Gastrocnemius medialis (tissue), 4 donors: ENCODE measurements around the gene GALNT9. TPM values are rescaled to one million over a fixed set of nuclear protein-coding genes. Genes with fewer than 3 reads are reported as not detected.

ENCODE experiments used
- ATAC-seq, 2 donors: fragments of 150-250 bp; one replicate each; pipeline ENCODE4 v1.9.1; 2016
- DNase-seq, 2 donors: peaks; one replicate each; pipeline ENCODE4 v3.0.0-alpha.2; 2019
- H3K27ac ChIP-seq, 4 donors: fragments of 200-600 bp; sonication (generic); 1 replicate in 1 of 4; 2 replicates in 3 of 4; pipeline ENCODE4 v1.5.1; 2016 to 2018; ENCODE audit warnings: mild to moderate bottlenecking in 2 of 4, moderate library complexity in 1 of 4
- H3K27me3 ChIP-seq, 3 donors: fragments of 200-600 bp; sonication (generic) in 2 of 3; 1 replicate in 1 of 3; 2 replicates in 2 of 3; pipeline versions ENCODE4 v1.5.1 to v1.6.0; 2016 to 2019; ENCODE audit warnings: mild to moderate bottlenecking in 1 of 3, moderate library complexity in 1 of 3
- H3K36me3 ChIP-seq, 2 donors: fragments of 200-600 bp; sonication (generic) in 1 of 2; one replicate each; pipeline ENCODE4 v1.5.1; 2017 to 2018
- H3K4me1 ChIP-seq, 2 donors: fragments of 200-600 bp; sonication (generic) in 1 of 2; one replicate each; pipeline ENCODE4 v1.5.1; 2016 to 2017; ENCODE audit warnings: mild to moderate bottlenecking in 2 of 2
- H3K4me3 ChIP-seq, 4 donors: fragments of 200-600 bp; sonication (generic) in 3 of 4; 1 replicate in 1 of 4; 2 replicates in 3 of 4; pipeline ENCODE4 v1.5.1; 2016 to 2019; ENCODE audit warnings: mild to moderate bottlenecking in 2 of 4
- H3K9me3 ChIP-seq, 3 donors: fragments of 200-600 bp; sonication (generic) in 2 of 3; 1 replicate in 1 of 3; 2 replicates in 2 of 3; pipeline ENCODE4 v1.5.1; 2016 to 2019
- POLR2A ChIP-seq, 2 donors: fragments of 450-650 bp; IDR thresholded peaks; one replicate each; pipeline ENCODE4 v1.6.1; 2017; ENCODE audit warnings: antibody characterized with exemption in 2 of 2, mild to moderate bottlenecking in 2 of 2, moderate library complexity in 2 of 2
- in situ Hi-C, 4 donors: fragments of 200-750 bp; cut with MboI; loops; one replicate each; pipeline versions ENCODE4 v1.15.0 to v1.8.0; 2017; ENCODE audit warnings: low sequenced_read_pairs in 4 of 4
- intact Hi-C: fragments of 100-400 bp; cut with DNase I; formaldehyde crosslinking; loops from one replicate; pipeline ENCODE4 v1.15.1; 2023; ENCODE audit warnings: low total_unique reads
- total RNA-seq, 4 donors: library from RNA; depleted of rRNA; stranded (reverse); fragments of >200 nt; gene quantifications; one replicate each; pipeline versions ENCODE4 v1.1.0 to v1.2.3, GENCODE V29; 2016
- TF ChIP-seq, protein P1 (sequence below), 5 experiments: fragments of 450-650 bp in 3 of 5; fragments of 200-600 bp in 2 of 5; sonication (generic) in 2 of 5; IDR thresholded peaks in 4 of 5; conservative IDR thresholded peaks in 1 of 5; 1 replicate in 4 of 5; 2 replicates in 1 of 5; pipeline ENCODE4 v1.5.1; 2016 to 2019; ENCODE audit warnings: antibody characterized with exemption in 5 of 5, mild to moderate bottlenecking in 3 of 5, moderate library complexity in 3 of 5

Gene GALNT9
- total RNA-seq, 4 donors from 2014 or later = not detected

DNA sequence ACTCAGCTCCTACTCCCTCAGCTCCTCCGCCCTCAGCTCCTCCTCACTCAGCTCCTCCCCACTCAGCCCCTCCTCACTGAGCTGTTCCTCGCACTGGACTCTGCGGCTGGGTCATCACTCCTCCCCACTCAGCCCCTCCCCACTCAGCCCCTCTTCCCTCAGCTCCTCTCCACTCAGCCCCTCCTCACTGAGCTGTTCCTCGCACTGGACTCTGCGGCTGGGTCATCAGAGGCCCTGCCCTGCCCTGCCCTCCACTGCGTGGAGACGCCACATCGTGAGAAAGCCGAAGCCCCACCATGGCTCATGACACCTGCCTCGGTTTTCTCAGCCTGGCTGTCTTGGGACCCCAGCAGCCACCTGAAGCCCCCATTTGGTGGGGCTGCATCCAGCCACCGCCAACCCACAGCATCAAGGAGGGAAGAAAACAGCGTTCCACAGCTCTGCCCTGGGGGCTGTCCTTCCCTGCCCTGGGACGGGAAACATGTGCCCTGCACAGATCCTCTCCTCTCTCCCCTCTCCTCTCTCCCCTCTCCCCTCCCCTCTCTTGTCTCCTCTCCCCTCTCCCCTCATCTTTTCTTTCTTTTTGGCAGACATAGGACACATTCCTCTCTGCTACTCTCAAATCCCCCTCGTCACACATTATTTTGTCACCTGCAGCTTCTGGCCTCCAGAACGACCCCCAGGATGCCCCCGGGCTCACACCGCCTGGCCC lies 167.4 kb downstream of the GALNT9 start:
- Histone ChIP-seq H3K27me3 (peaks cover 24 to 36% (median 25%) of the 10 kb centered on the region in 3 donors), H3K36me3 (no peaks in the 10 kb centered on the region), H3K27ac (no peak overlapping the region), H3K9me3 (no peaks in the 10 kb centered on the region), H3K4me1 (no peaks in the 10 kb centered on the region), H3K4me3 (no peak overlapping the region)
- DNase-seq (no peak), ATAC-seq (no peak)
- intact Hi-C loops (no loop called here), in situ Hi-C loops (no loop called here)
- TF ChIP-seq, protein P1, sequence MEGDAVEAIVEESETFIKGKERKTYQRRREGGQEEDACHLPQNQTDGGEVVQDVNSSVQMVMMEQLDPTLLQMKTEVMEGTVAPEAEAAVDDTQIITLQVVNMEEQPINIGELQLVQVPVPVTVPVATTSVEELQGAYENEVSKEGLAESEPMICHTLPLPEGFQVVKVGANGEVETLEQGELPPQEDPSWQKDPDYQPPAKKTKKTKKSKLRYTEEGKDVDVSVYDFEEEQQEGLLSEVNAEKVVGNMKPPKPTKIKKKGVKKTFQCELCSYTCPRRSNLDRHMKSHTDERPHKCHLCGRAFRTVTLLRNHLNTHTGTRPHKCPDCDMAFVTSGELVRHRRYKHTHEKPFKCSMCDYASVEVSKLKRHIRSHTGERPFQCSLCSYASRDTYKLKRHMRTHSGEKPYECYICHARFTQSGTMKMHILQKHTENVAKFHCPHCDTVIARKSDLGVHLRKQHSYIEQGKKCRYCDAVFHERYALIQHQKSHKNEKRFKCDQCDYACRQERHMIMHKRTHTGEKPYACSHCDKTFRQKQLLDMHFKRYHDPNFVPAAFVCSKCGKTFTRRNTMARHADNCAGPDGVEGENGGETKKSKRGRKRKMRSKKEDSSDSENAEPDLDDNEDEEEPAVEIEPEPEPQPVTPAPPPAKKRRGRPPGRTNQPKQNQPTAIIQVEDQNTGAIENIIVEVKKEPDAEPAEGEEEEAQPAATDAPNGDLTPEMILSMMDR (IDR thresholded peaks at IDR 0.05 in 4 of 5, conservative IDR thresholded peaks at IDR 0.05 in 1 of 5) = no peak
- no peak for TF ChIP-seq POLR2A (IDR thresholded peaks at IDR 0.05)

DNA sequence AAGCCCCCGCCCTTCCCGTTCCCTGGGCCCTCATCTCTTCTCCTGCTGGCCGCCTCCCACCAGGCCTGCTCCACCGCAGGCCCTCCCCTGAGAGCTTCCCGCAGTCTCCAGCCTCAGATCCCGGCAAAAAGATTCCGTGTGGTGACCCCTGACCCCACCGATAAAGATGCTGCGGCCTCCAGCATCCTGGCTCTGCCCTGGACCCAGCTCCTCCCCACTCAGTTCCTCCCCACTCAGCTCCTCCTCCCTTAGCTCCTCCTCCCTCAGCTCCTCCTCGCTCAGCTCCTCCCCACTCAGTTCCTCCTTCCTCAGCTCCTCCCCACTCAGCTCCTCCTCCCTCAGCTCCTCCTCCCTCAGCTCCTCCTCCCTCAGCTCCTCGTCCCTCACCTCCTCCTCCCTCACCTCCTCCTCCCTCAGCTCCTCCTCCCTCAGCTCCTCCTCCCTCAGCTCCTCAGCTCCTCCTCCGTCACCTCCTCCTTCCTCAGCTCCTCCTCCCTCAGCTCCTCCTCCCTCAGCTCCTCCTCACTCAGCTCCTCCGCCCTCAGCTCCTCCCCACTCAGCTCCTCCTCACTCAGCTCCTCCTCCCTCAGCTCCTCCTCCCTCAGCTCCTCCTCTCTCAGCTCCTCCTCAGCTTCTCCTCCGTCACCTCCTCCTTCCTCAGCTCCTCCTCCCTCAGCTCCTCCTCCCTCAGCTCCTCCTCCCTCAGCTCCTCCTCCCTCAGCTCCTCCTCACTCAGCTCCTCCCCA lies 168.2 kb downstream of the GALNT9 start:
- no peak for ATAC-seq

DNA sequence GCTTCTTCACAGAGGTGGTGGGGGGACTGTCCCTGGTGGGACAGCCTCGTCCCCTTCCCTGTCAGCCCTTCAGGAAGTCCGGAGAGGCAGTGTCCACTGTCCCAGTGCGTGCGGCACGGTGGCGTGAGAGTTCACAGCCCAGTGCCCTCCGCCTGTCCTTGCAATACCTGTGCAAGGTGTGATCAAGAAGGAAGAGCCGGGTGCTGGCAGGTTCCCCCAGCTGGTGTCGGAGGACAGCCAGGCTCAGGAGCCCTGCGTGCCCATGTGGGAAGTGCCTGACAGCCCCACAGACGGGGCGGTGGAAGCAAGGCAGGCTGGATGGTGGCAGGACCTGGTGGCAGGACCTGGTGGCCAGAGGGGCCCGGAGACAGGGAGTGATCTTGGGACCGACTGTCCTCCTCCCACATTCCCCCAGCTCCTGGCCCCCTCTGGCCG lies 168.8 kb downstream of the GALNT9 start:
- no peaks in the 10 kb centered on the region for H3K36me3 ChIP-seq
- H3K27ac ChIP-seq = no peak overlapping the region
- no peak for TF ChIP-seq POLR2A (IDR thresholded peaks at IDR 0.05)
- TF ChIP-seq, protein P1 (IDR thresholded peaks at IDR 0.05 in 4 of 5, conservative IDR thresholded peaks at IDR 0.05 in 1 of 5) = no peak
- H3K27me3 ChIP-seq = peaks cover 24 to 36% (median 25%) of the 10 kb centered on the region in 3 donors
- DNase-seq = no peak
- no peaks in the 10 kb centered on the region for H3K9me3 ChIP-seq
- intact Hi-C loops (no loop called here), in situ Hi-C loops (no loop called here)
- no peak overlapping the region for H3K4me3 ChIP-seq
- H3K4me1 ChIP-seq = no peaks in the 10 kb centered on the region
- ATAC-seq = no peak

More for the DNA sequence above, 168.2 kb downstream of the GALNT9 start:
- Histone ChIP-seq H3K27me3 (peaks cover 24 to 36% (median 25%) of the 10 kb centered on the region in 3 donors), H3K4me3 (no peak overlapping the region), H3K9me3 (no peaks in the 10 kb centered on the region), H3K27ac (no peak overlapping the region), H3K36me3 (no peaks in the 10 kb centered on the region), H3K4me1 (no peaks in the 10 kb centered on the region)
- intact Hi-C loops = no loop called here
- no peak for DNase-seq
- no peak for TF ChIP-seq POLR2A (IDR thresholded peaks at IDR 0.05)
- TF ChIP-seq, protein P1 (IDR thresholded peaks at IDR 0.05 in 4 of 5, conservative IDR thresholded peaks at IDR 0.05 in 1 of 5) = no peak
- in situ Hi-C loops = no loop called here

DNA sequence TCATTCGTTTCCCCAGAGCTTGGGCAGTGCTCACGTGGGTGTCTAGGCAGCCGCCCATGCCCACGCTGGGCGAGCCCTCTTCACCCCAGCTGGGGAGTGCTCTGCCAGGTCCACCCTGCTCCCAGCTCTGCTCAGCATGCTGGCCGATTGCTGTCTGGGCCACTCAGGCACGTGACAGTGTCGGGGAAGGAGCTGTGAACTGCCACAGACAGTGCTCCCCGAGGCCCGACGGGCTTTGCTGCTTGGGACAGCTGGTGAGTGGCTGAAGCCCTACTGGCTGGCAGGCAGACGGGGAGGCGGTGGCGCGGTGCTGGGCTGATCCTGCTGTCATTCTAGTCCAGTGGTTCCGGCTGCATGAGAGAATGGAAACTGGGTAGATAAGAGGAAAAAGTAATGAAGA lies 169.4 kb downstream of the GALNT9 start:
- Histone ChIP-seq H3K4me1 (no peaks in the 10 kb centered on the region), H3K4me3 (no peak overlapping the region), H3K36me3 (no peaks in the 10 kb centered on the region), H3K9me3 (no peaks in the 10 kb centered on the region), H3K27ac (no peak overlapping the region), H3K27me3 (peaks cover 24 to 36% (median 25%) of the 10 kb centered on the region in 3 donors)
- in situ Hi-C loops (no loop called here), intact Hi-C loops (no loop called here)
- DNase-seq = no peak
- TF ChIP-seq, protein P1 (IDR thresholded peaks at IDR 0.05 in 4 of 5, conservative IDR thresholded peaks at IDR 0.05 in 1 of 5) = no peak
- no peak for TF ChIP-seq POLR2A (IDR thresholded peaks at IDR 0.05)
- ATAC-seq = no peak
